GM12864 (cell line): ENCODE results near the gene CALHM5.

Experiments
- DNase-seq: peaks from one replicate; pipeline ENCODE4 v3.0.0-alpha.2; 2011; ENCODE audit warnings: low read depth
- H3K4me3 ChIP-seq: 2 replicates; pipeline ENCODE4 v1.5.1; 2011; ENCODE audit warnings: mild to moderate bottlenecking, low read depth, low read length, control low read depth
- TF ChIP-seq, protein P1 (sequence below): IDR thresholded peaks from 2 replicates; pipeline ENCODE4 v1.5.1; 2011; ENCODE audit warnings: low read depth, mild to moderate bottlenecking, moderate library complexity, low read length, control low read depth, inconsistent platforms; ENCODE audit errors: missing control alignments

CALHM5 gene

DNA sequence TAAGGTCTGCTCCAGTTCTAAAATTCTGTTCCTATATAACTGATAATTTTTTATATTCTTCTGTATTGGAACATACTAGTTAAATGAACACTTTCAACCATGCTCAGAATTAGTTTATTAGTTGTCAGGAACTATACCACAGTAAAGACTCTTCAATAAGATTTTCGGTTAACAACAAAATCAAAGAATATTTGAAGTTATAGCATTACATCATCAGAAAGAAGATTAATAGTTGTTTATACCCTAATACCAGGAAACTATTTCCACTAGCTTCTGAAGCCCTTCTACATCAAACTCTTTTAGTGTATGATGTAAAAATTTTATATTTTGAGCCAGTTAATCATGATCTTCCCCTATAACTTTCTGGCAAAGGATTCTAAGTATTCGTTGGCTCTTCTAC, 48.7 kb downstream of the CALHM5 start:
- DNase-seq = no peak
- TF ChIP-seq, protein P1, sequence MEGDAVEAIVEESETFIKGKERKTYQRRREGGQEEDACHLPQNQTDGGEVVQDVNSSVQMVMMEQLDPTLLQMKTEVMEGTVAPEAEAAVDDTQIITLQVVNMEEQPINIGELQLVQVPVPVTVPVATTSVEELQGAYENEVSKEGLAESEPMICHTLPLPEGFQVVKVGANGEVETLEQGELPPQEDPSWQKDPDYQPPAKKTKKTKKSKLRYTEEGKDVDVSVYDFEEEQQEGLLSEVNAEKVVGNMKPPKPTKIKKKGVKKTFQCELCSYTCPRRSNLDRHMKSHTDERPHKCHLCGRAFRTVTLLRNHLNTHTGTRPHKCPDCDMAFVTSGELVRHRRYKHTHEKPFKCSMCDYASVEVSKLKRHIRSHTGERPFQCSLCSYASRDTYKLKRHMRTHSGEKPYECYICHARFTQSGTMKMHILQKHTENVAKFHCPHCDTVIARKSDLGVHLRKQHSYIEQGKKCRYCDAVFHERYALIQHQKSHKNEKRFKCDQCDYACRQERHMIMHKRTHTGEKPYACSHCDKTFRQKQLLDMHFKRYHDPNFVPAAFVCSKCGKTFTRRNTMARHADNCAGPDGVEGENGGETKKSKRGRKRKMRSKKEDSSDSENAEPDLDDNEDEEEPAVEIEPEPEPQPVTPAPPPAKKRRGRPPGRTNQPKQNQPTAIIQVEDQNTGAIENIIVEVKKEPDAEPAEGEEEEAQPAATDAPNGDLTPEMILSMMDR = no peak
- H3K4me3 ChIP-seq = no peak overlapping the region

DNA sequence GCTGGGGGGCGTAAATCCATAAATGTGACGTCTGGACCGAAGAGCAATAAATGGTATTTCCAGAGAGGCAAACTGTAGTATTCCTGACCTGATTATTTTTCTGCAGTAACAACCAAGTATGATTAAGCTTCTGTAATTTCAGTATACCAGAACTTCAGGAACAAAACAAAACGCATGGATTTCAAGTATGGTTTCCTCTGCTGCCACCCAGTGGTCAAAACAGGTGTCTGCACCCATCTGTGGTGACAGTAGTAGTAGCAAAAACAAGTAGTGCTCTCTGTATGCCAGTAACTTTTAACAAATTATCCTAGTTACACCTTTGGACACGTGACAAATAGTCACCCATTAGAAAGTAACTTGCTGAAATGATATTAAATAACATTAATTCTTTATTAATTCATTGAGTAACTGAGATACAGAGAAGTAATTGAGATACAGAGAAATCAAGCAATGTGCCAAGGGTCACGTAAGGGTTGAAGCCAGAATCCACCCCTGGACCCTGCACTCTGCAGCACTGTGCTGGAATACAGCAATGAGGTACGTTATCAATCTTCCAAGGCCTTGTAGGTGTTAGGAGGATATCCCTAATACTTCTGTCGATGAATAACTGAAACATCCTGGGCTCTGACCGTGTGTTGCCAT, 50.1 kb downstream of the CALHM5 start:
- H3K4me3 ChIP-seq = no peak overlapping the region
- TF ChIP-seq, protein P1 = peak; percentile 83
- DNase-seq = peak; percentile 24

DNA sequence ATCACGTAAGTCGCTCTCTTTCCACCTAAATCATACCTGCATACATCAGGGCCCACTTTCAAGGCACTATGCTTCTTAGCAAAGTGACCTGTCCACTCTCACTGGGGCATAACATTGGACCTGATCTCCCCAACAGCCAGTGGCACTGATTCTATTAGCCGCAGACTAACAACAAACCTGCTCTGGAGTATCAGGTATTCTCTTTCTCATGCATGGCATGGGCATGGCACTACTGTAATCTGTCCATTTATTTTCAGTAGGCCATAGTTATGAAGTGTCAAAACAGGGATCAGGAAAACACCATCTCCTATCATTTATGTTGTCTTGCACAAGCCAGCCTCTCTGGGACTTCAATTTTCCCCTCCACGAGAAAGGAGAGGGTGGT, 50.6 kb downstream of the CALHM5 start:
- no peak overlapping the region for H3K4me3 ChIP-seq
- TF ChIP-seq, protein P1 = no peak
- no peak for DNase-seq

DNA sequence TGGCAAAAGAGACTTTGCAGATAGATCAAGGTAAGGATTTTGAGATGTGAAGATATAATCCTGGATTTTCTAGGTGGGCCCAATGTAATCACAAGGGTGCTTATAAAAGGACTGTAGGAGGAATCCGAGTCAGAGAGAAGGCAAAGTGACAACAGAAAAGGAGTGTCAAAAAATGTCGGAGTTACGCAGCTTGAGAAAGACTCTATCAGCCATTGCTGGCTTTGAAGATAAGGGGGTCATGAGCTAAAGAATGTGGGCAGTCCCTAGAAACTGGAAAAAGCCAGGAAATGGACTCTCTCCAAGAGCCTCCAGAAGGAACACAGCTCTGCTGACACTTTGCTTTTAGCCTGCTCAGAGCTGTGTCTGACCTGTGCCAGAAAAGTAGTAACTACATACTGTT, 51.2 kb downstream of the CALHM5 start:
- no peak overlapping the region for H3K4me3 ChIP-seq
- TF ChIP-seq, protein P1 = no peak
- DNase-seq = no peak

DNA sequence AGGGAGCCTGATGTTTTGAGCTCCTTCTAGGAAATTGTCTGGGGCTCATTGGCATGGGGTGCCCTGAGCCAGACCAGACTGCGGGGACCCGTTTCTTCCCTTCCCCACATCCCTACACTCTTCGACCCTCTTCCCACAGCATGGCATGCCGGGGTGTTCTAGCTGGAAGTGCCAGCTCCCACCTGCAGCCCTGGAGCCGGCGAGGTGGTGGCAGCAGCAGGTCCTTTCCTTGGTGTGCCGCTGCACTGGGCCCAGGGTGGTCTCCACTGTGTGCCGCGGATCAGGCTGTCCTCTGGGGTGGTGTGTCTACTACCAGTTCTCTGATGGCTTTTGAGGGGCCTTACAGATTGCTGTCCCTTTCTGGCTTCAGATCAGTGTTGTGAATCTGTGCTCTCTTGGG, 52.4 kb downstream of the CALHM5 start:
- TF ChIP-seq, protein P1 = no peak
- no peak overlapping the region for H3K4me3 ChIP-seq
- DNase-seq = no peak

DNA sequence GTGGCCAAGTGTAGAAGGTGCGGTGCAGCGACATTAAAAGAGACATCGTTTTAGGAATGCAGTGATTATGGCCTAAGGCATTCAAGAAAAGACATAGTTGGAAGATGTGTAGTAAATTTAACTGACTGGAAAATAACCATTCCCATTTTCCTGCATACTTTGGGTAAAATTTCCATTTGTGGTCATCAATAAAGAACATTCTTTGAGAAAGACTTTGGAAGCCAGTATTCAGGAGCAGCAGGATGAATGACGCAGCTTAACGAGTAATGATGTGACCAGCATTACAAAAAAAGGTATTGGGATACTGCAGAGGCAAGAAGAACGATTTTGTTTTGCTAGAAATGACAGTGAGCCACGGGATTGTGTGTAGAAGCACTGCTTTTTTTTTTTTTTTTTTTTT, 52.9 kb downstream of the CALHM5 start:
- no peak overlapping the region for H3K4me3 ChIP-seq
- TF ChIP-seq, protein P1 = no peak
- no peak for DNase-seq
